Testis (tissue), 3 donors: ENCODE measurements around the gene CD44. TPM values are rescaled to one million over a fixed set of nuclear protein-coding genes. Genes with fewer than 3 reads are reported as not detected.
"Not testable (repeated sequence)": the region's sequence is repeated elsewhere in the genome, so short reads cannot be mapped to it uniquely, and the experiment has no call there.

Experiments used
- DNase-seq: peaks from one replicate; pipeline ENCODE4 v3.0.0-alpha.2; 2019
- H3K27ac ChIP-seq, 2 donors: fragments of 200-600 bp; sonication (generic); one replicate each; pipeline ENCODE4 v1.5.1; 2019
- H3K27me3 ChIP-seq: fragments of 200-600 bp; sonication (generic); one replicate; pipeline ENCODE4 v1.5.1; 2019
- H3K36me3 ChIP-seq: fragments of 200-600 bp; sonication (generic); one replicate; pipeline ENCODE4 v1.5.1; 2017; ENCODE audit warnings: low read depth; ENCODE audit errors: missing control alignments
- H3K4me1 ChIP-seq: fragments of 200-600 bp; sonication (generic); one replicate; pipeline ENCODE4 v1.5.1; 2019
- H3K4me3 ChIP-seq, 2 donors: fragments of 200-600 bp; sonication (generic); one replicate each; pipeline ENCODE4 v1.5.1; 2017 to 2019
- H3K9me3 ChIP-seq: fragments of 200-600 bp; sonication (generic); one replicate; pipeline ENCODE4 v1.5.1; 2017
- POLR2A ChIP-seq: fragments of 450-650 bp; IDR thresholded peaks from one replicate; pipeline ENCODE4 v1.6.1; 2017; ENCODE audit warnings: antibody characterized with exemption, mild to moderate bottlenecking, moderate library complexity
- WGBS, 2 donors: methylation state at CpG; one replicate each; pipeline ENCODE4 v1.1.5; 2018; 5-methylcytosine and 5-hydroxymethylcytosine counted together
- intact Hi-C: fragments of 100-400 bp; cut with DNase I; formaldehyde crosslinking; loops from one replicate; pipeline ENCODE4 v1.15.1; 2023; ENCODE audit warnings: low total_unique reads
- polyA plus RNA-seq: library from polyadenylated mRNA; stranded (reverse); fragments of 350-450 nt; fragmentation: Illumina TruSeq; extraction: RNeasy Lipid Tissue Mini Kit (QIAGEN cat#74804); gene quantifications from one replicate; pipeline ENCODE4 v1.2.3, GENCODE V29; 2014; ENCODE audit warnings: low read depth, low replicate concordance; ENCODE audit not compliant: insufficient read depth
- total RNA-seq, 2 donors: library from RNA; depleted of rRNA; stranded (reverse); fragments of >200 nt; gene quantifications; one replicate each; pipeline ENCODE4 v1.2.3, GENCODE V29; 2016
- TF ChIP-seq, protein P1 (sequence below), 3 experiments: fragments of 450-650 bp in 2 of 3; fragments of 200-600 bp in 1 of 3; sonication (generic) in 1 of 3; IDR thresholded peaks; one replicate each; pipeline ENCODE4 v1.5.1; 2016 to 2019; ENCODE audit warnings: antibody characterized with exemption in 3 of 3, mild to moderate bottlenecking in 2 of 3, moderate library complexity in 1 of 3

Gene CD44
- total and polyA plus RNA-seq, 3 donors from 2014 or later: 4.0 to 44.5 (median 13.4) TPM

DNA sequence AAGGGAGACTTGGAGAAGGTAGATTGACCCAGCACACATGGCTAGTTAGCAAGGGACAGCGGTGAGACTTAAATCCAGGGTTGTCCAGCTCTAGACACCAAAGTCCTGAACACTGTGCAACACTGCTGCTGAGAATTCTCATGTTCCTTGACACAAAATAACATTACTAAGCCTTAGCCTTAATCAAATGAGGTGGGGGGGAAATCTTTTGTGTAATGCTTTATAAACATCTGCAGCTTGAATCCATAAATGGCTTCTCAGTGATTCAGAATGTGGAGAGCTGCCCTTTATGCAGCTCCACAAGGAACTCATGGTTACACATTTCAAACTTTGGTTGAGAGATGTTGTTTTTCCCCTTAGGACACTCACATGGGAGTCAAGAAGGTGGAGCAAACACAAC lies 80.0 kb downstream of the CD44 start:
- no peaks in the 10 kb centered on the region for H3K4me1 ChIP-seq
- H3K4me3 ChIP-seq: no peak overlapping the region
- H3K9me3 ChIP-seq: no peaks in the 10 kb centered on the region
- H3K27ac ChIP-seq: no peak overlapping the region
- TF ChIP-seq, protein P1, sequence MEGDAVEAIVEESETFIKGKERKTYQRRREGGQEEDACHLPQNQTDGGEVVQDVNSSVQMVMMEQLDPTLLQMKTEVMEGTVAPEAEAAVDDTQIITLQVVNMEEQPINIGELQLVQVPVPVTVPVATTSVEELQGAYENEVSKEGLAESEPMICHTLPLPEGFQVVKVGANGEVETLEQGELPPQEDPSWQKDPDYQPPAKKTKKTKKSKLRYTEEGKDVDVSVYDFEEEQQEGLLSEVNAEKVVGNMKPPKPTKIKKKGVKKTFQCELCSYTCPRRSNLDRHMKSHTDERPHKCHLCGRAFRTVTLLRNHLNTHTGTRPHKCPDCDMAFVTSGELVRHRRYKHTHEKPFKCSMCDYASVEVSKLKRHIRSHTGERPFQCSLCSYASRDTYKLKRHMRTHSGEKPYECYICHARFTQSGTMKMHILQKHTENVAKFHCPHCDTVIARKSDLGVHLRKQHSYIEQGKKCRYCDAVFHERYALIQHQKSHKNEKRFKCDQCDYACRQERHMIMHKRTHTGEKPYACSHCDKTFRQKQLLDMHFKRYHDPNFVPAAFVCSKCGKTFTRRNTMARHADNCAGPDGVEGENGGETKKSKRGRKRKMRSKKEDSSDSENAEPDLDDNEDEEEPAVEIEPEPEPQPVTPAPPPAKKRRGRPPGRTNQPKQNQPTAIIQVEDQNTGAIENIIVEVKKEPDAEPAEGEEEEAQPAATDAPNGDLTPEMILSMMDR (IDR thresholded peaks at IDR 0.05): no peak
- TF ChIP-seq POLR2A: no peak
- intact Hi-C loops: no loop called here
- H3K27me3 ChIP-seq: no peaks in the 10 kb centered on the region
- no peaks in the 10 kb centered on the region for H3K36me3 ChIP-seq
- WGBS, 2 donors: 100% methylated on average over 1 of the region's 1 CpG
- DNase-seq: no peak

DNA sequence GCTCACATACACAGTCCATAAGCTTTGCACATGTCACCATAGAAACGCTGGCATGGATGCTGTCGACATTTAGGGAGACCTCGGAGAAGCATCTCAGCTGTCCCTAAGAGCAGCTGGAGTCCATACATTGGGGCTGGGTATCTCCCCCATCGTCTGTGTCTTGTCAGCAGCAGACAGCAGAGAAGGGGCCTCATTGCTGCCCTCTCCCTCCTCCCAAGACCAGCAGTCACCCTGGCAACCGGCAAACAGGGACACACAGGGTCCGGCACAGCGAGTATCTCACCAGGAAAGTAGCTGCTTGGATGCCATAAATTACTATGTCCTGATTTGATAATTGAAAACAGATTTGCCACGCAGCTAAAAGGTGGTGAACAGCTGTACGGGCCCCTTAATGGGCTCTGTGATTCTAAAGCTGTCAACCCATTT lies 84.4 kb downstream of the CD44 start:
- intact Hi-C loops: no loop called here
- DNase-seq: no peak
- TF ChIP-seq, protein P1 (IDR thresholded peaks at IDR 0.05): no peak
- TF ChIP-seq POLR2A: no peak
- Histone ChIP-seq H3K36me3 (no peaks in the 10 kb centered on the region), H3K9me3 (no peaks in the 10 kb centered on the region), H3K4me3 (no peak overlapping the region), H3K27me3 (no peaks in the 10 kb centered on the region), H3K27ac (no peak overlapping the region), H3K4me1 (no peaks in the 10 kb centered on the region)
- 43 to 60% methylated on average over 9 of the region's 9 CpGs for WGBS, 2 donors

DNA sequence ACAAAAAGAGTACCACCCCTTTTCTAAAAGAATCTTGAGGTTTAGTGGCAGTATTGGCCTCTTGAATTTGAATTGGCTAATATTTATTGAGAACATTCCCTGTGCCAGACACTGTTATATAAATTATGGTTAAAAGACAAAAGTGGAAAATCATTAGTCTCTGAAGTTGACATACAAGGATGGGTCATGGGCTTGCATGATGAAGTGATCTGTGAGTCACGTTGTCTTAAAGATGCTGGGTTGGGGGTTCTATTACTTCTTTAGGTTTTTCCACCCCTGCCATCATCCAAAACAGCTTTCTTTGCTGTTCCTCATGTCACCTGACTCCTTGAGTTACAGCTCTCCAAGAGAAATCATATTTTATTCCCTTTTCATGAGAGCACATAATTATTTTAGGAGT lies 85.0 kb downstream of the CD44 start:
- 72 to 83% methylated on average over 1 of the region's 1 CpG for WGBS, 2 donors
- no peak for DNase-seq
- no peaks in the 10 kb centered on the region for H3K27me3 ChIP-seq
- no peak overlapping the region for H3K4me3 ChIP-seq
- no peaks in the 10 kb centered on the region for H3K36me3 ChIP-seq
- intact Hi-C loops: no loop called here
- H3K9me3 ChIP-seq: no peaks in the 10 kb centered on the region
- H3K4me1 ChIP-seq: no peaks in the 10 kb centered on the region
- no peak overlapping the region for H3K27ac ChIP-seq
- TF ChIP-seq, protein P1 (IDR thresholded peaks at IDR 0.05): no peak
- no peak for TF ChIP-seq POLR2A

DNA sequence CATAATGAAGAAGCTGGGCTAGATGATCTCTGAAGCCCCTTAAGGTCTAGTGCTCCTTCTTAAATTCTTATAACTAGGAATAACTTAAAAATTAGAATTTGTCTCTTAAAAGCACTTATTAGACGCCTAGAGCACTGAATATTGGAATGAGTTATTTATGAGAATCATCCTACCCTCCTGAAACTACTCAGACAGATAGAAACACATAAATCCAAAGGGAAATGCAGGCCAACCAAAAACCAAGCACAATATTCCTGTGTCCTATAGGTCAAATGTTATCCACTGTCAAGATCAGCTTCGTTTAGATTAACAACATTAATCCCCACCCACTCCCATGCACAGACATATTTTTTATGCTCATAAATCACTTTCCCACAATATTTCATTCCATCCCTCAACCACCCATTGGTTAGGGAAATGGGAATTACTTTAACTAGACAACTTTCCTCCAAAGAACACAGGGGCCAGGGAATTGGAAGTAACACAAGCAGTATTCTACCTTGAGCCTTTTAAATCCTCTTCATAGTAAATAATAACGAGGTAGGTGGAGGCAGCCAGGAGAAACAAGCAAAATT lies 87.1 kb downstream of the CD44 start:
- no peak for TF ChIP-seq POLR2A
- TF ChIP-seq, protein P1 (IDR thresholded peaks at IDR 0.05): no peak
- no peak overlapping the region for H3K27ac ChIP-seq
- H3K4me1 ChIP-seq: no peaks in the 10 kb centered on the region
- DNase-seq: no peak
- H3K27me3 ChIP-seq: no peaks in the 10 kb centered on the region
- no peak overlapping the region for H3K4me3 ChIP-seq
- no peaks in the 10 kb centered on the region for H3K36me3 ChIP-seq
- no peaks in the 10 kb centered on the region for H3K9me3 ChIP-seq
- intact Hi-C loops: no loop called here
- WGBS, 2 donors: 64 to 68% methylated on average over 3 of the region's 3 CpGs

DNA sequence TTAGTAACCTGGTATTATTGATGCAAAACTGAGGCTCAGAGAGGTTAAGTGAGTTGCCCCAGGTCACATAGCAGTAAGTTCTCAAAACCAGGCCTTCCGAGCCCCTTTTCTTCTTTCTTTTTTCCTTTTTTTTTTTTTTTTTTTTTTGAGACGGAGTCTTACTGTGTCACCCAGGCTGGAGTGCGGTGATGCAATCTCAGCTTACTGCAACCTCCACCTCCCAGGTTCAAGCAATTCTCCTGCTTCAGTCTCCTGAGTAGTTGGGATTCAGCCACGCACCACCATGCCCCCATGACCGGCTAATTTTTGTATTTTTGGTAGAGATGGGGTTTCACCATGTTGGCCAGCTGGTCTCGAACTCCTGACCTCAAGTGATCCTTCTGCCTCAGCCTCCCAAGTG lies 87.8 kb downstream of the CD44 start:
- H3K36me3 ChIP-seq: not testable (repeated sequence)

More for the DNA sequence above, 87.8 kb downstream of the CD44 start:
- DNase-seq, H3K9me3 ChIP-seq, intact Hi-C loops, H3K4me3 ChIP-seq, H3K27ac ChIP-seq, H3K4me1 ChIP-seq, H3K27me3 ChIP-seq: not testable (repeated sequence)
- 91 to 95% methylated on average over 6 of the region's 6 CpGs for WGBS, 2 donors
